BJ (cell line): Measurements from ENCODE around the gene KCNAB1. TPM values are rescaled to one million over a fixed set of nuclear protein-coding genes. Genes with fewer than 3 reads are reported as not detected.

Source experiments
- CTCF ChIA-PET: fragments of 350-600 bp; formaldehyde crosslinking; extraction: SDS; loops from one replicate; lab custom pipeline; 2021; ENCODE audit warnings: antibody characterized with exemption, inconsistent platforms; lab: Yijun Ruan, JAX
- POLR2A ChIA-PET: fragments of 300-600 bp; sonication (Branson Sonifier 250); formaldehyde crosslinking; extraction: SDS; loops from one replicate; lab custom pipeline; 2021; ENCODE audit warnings: antibody characterized with exemption; lab: Charles Lee
- DNase-seq: peaks from one replicate; pipeline ENCODE4 v3.0.0-alpha.2; 2011; ENCODE audit warnings: low read depth
- H3K27me3 ChIP-seq: 2 replicates; pipeline ENCODE4 v1.6.0; 2011; ENCODE audit warnings: low read length; ENCODE audit not compliant: control insufficient read depth, insufficient read depth
- H3K36me3 ChIP-seq: 2 replicates; pipeline ENCODE4 v1.5.1; 2011; ENCODE audit warnings: low read length; ENCODE audit not compliant: control insufficient read depth, insufficient read depth
- H3K4me3 ChIP-seq: 2 replicates; pipeline ENCODE4 v1.5.1; 2011; ENCODE audit warnings: low read depth, mild to moderate bottlenecking, control low read depth, low read length
- polyA plus RNA-seq: library from polyadenylated mRNA; depleted of rRNA; stranded (reverse); fragments of >200 nt; gene quantifications from 2 replicates; pipeline ENCODE4 v1.2.3, GENCODE V29; 2011
- TF ChIP-seq, protein P1 (sequence below): IDR thresholded peaks from 2 replicates; pipeline ENCODE4 v1.5.1; 2011; ENCODE audit warnings: low read depth, mild to moderate bottlenecking, control low read depth, inconsistent platforms, low read length, moderate library complexity; ENCODE audit not compliant: insufficient read depth

KCNAB1 gene
- polyA plus RNA-seq, 1 experiment, result not detected

DNA sequence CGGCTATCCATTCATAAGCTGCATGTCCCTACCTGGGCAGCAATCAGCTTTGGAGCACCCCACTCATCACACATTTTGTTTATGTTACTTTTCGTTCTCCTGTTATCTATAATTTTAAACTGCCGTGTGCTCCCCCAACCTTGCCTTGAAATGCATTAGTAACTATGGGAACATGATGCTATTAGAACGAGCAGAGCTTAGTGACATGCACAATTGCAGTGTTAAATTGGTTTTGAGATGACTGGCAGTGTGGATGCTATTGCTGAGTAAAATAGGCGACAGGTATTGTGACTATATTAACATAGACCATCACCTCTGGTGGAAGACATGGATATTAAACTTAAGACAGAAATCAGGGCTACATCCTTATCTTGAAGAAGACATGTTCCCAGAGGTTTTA, 191.6 kb downstream of the KCNAB1 start:
- TF ChIP-seq, protein P1, sequence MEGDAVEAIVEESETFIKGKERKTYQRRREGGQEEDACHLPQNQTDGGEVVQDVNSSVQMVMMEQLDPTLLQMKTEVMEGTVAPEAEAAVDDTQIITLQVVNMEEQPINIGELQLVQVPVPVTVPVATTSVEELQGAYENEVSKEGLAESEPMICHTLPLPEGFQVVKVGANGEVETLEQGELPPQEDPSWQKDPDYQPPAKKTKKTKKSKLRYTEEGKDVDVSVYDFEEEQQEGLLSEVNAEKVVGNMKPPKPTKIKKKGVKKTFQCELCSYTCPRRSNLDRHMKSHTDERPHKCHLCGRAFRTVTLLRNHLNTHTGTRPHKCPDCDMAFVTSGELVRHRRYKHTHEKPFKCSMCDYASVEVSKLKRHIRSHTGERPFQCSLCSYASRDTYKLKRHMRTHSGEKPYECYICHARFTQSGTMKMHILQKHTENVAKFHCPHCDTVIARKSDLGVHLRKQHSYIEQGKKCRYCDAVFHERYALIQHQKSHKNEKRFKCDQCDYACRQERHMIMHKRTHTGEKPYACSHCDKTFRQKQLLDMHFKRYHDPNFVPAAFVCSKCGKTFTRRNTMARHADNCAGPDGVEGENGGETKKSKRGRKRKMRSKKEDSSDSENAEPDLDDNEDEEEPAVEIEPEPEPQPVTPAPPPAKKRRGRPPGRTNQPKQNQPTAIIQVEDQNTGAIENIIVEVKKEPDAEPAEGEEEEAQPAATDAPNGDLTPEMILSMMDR, result no peak
- POLR2A ChIA-PET, result no interaction called here
- DNase-seq, result no peak
- no peaks in the 10 kb centered on the region for H3K27me3 ChIP-seq
- H3K4me3 ChIP-seq, result no peak overlapping the region
- CTCF ChIA-PET, result no interaction called here
- H3K36me3 ChIP-seq, result no peaks in the 10 kb centered on the region

DNA sequence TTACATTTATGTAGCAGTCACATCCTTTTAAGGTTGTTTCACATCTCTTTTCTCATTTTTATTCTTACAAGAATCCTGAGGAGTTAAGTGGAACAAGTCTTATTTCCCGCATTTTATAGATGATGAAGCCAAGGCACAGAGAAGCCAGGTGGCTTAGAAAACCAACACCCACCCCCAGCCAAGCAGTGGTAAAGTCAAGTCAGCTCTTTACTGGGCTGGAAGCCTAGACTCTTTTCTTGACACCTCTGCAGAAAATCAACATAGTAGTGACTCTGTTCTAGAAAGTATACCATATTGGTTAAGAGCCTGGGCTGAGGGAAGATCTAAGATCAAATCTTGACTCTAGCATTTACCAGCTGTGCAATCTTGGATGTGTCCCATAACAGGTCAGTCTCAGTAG, 195.7 kb downstream of the KCNAB1 start:
- Histone ChIP-seq H3K27me3 (no peaks in the 10 kb centered on the region), H3K4me3 (no peak overlapping the region), H3K36me3 (no peaks in the 10 kb centered on the region)
- POLR2A ChIA-PET, result no interaction called here
- CTCF ChIA-PET, result no interaction called here
- TF ChIP-seq, protein P1, result no peak
- no peak for DNase-seq

DNA sequence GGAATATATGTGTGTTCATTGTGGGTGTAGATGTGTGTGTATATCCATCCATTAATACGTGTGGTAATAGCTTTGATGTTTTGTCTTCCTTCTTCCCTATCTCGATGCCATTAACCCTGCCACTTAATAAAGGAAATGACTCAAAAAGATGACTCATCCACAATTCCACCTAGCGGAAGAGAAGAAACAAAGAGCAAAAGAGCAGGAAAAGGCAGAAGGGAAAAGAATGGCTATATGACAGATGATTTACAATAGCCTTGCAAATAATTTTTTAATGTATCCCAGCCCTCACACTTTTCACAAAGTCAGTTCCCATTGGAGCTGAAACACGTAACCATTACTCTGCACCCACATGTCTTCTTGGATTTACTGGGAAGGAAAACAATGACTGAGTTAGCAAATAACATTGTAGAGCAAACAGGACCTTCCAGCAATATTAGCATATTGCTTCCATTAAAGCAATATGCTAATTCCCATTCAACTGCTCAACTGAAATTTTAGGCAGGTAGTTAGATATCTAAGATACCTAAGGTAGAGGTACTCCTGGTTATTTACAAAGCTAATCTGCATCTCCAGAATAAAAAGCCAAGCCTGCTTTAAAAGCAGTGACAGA, 197.2 kb downstream of the KCNAB1 start:
- H3K4me3 ChIP-seq, result no peak overlapping the region
- no peaks in the 10 kb centered on the region for H3K27me3 ChIP-seq
- CTCF ChIA-PET, result interaction anchor here (0.8 to 1.1 kb wide), 3 partner anchors 62 to 143 kb away, joined by 3 read pairs; no protein-coding TSS in a partner anchor
- no peak for DNase-seq
- TF ChIP-seq, protein P1, result no peak
- no peaks in the 10 kb centered on the region for H3K36me3 ChIP-seq
- POLR2A ChIA-PET, result interaction anchor here (0.6 kb wide), 1 partner anchor 241 kb away, joined by 3 read pairs; no protein-coding TSS in a partner anchor

DNA sequence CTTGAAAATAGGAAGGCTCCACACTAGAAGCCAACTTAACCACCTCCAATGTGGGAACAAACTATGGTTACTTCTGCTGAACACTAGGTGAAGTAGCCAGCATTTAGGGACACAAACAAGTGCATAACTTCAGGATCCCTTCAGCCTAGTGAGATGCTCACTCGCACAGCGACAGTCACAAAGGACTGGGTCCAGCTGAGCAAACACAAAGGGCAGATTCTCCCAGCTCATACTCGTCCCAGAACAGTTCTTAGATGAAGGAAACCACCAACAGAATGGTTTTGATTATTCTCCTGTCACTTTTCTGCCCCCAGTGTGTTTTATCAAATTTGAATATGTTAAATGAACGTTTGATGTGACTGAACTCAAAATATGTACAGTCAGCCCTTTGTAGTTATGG, 201.6 kb downstream of the KCNAB1 start:
- Histone ChIP-seq H3K27me3 (no peaks in the 10 kb centered on the region; the same call in 1 of the 2 replicates), H3K36me3 (no peaks in the 10 kb centered on the region), H3K4me3 (no peak overlapping the region)
- TF ChIP-seq, protein P1, result no peak
- ChIA-PET CTCF (no interaction called here), POLR2A (no interaction called here)
- DNase-seq, result no peak

DNA sequence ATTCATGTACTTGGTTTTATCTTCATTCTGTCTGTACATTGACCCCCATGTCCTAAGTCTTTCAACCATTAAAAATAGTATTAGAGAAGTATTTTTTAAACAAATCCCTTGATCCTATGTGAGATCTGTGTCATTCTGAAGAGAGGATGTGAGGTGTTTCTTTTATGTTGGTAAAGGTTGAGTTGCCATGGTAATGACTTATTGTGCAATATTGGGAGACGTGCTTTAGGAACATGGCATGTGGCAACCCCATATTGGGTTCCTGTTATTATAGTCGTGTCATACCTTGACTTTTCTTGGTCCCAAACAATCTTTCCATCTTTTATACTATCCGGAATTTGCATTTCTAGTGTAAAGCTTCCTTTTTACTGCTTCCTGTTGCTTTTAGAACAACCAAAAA, 203.1 kb downstream of the KCNAB1 start:
- ChIA-PET POLR2A (no interaction called here), CTCF (no interaction called here)
- H3K4me3 ChIP-seq, result no peak overlapping the region
- no peak for DNase-seq
- no peaks in the 10 kb centered on the region for H3K36me3 ChIP-seq
- H3K27me3 ChIP-seq, result no peaks in the 10 kb centered on the region; the same call in 1 of the 2 replicates
- TF ChIP-seq, protein P1, result no peak
